OCI-LY1 (cell line): ENCODE data around the gene BLOC1S1.

Experiments used
- EZH2 ChIP-seq: fragments of 200-600 bp; sonication (generic), shearing (Covaris generic); IDR thresholded peaks from 2 replicates; pipeline ENCODE4 v1.8.0; 2017; ENCODE audit warnings: borderline replicate concordance, mixed run types, mild to moderate bottlenecking, antibody characterized with exemption, low read length, moderate library complexity, mixed read lengths
- TF ChIP-seq, protein P1 (sequence below): fragments of 200-600 bp; sonication (generic), shearing (Covaris generic); IDR thresholded peaks from 2 replicates; pipeline ENCODE4 v1.5.1; 2017; ENCODE audit warnings: mild to moderate bottlenecking, antibody characterized with exemption, low read length, moderate library complexity, mixed read lengths

DNA sequence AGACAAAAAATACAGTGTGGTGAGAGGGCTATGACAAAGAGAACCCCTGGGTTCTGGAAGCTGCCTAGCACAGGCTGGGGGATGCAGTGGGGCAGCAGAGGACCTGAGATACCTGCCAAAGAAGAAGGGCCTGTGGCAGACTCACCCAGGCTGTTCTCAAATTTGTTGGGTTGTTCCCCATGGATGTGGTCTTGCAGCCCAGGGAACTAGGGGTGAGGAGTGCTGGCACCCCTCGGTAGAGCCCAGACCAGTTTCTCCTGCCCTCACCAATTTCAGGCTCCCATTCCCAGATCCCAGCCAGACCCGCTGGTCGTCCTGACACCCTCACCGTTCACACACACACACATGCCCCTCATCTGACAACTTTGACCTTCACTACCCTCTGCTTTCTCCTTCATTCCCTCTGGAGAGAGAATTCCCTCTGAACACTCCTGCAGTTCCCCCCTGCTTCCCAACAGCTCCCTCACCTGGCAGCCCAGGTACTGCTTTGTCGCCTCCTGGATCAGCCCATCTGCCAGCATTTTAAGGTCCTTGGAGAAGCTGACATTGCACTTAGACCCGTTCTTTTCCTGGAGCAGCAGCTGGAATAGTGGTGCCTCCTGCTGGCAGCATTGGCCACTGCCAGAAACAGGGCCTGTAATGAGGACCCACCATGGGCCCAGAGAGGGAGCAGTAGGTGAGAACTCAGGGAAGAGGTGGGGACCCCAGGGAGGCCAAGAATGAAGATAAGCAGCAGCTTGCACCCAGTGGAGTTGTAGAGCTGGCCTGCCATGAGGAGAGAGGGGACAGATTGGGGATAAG, 21.1 kb downstream of the BLOC1S1 start:
- TF ChIP-seq, protein P1, sequence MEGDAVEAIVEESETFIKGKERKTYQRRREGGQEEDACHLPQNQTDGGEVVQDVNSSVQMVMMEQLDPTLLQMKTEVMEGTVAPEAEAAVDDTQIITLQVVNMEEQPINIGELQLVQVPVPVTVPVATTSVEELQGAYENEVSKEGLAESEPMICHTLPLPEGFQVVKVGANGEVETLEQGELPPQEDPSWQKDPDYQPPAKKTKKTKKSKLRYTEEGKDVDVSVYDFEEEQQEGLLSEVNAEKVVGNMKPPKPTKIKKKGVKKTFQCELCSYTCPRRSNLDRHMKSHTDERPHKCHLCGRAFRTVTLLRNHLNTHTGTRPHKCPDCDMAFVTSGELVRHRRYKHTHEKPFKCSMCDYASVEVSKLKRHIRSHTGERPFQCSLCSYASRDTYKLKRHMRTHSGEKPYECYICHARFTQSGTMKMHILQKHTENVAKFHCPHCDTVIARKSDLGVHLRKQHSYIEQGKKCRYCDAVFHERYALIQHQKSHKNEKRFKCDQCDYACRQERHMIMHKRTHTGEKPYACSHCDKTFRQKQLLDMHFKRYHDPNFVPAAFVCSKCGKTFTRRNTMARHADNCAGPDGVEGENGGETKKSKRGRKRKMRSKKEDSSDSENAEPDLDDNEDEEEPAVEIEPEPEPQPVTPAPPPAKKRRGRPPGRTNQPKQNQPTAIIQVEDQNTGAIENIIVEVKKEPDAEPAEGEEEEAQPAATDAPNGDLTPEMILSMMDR = peak; percentile 94
- no peak for TF ChIP-seq EZH2
